B cell (primary cell): Measurements from ENCODE around the gene ECI1.

Experiments
- CTCF ChIP-seq: fragments of 200-600 bp; IDR thresholded peaks from one replicate; pipeline ENCODE4 v1.8.0; 2022; ENCODE audit warnings: antibody characterized with exemption, mild to moderate bottlenecking
- EZH2 ChIP-seq: IDR thresholded peaks from 2 replicates; pipeline ENCODE4 v1.6.1; 2012; ENCODE audit warnings: borderline replicate concordance, low read depth, mild to moderate bottlenecking, moderate library complexity, low read length; ENCODE audit not compliant: insufficient read depth, poor library complexity, severe bottlenecking

- TF ChIP-seq CTCF (no peak), EZH2 (no peak)
Observed at GRCh38 chr16:2250652-2251295, 613 bp downstream of the ECI1 start.
